Measurements from ENCODE around the gene EEF2.
"Not testable (repeated sequence)": the region's sequence is repeated elsewhere in the genome, so short reads cannot be mapped to it uniquely, and the experiment has no call there.

EEF2 gene

GRCh38 chr19:3944018-3944721, 41.1 kb downstream of the EEF2 start:
- no peak for DNase-seq (ENCODE audit: low spot score)

GRCh38 chr19:3942790-3943409, 42.4 kb downstream of the EEF2 start:
- no peak for DNase-seq (ENCODE audit: low spot score)

GRCh38 chr19:3938300-3938950, 46.8 kb downstream of the EEF2 start:
- not testable (repeated sequence) for DNase-seq (ENCODE audit: low spot score)

- DNase-seq (ENCODE audit: low spot score): no peak
These were observed 48.5 kb downstream of the EEF2 start for GRCh38 chr19:3936506-3937442.

- no peak for DNase-seq (ENCODE audit: low spot score)
These were observed 52.1 kb downstream of the EEF2 start, which contains the start of gene NMRK2 for GRCh38 chr19:3932931-3933810. Gene NMRK2, plus strand, starts transcription at chr19:3933069. Its CDS starts 603 bp downstream, at chr19:3933672.

- DNase-seq (ENCODE audit: low spot score): no peak
These were observed 54.2 kb downstream of the EEF2 start for GRCh38 chr19:3931041-3931440.
